GM08714 (cell line): Measurements from ENCODE around the gene CADM2.

Experiments used
- H3K4me3 ChIP-seq: fragments of 200-500 bp; sonication (Bioruptor generic); 2 replicates; pipeline ENCODE4 v1.5.1; 2014; ENCODE audit warnings: mild to moderate bottlenecking, low read length, inconsistent platforms
- ZNF274 ChIP-seq: IDR thresholded peaks from 2 replicates; pipeline ENCODE4 v1.6.1; 2012; ENCODE audit warnings: mild to moderate bottlenecking, low read depth, low read length

Gene CADM2

DNA sequence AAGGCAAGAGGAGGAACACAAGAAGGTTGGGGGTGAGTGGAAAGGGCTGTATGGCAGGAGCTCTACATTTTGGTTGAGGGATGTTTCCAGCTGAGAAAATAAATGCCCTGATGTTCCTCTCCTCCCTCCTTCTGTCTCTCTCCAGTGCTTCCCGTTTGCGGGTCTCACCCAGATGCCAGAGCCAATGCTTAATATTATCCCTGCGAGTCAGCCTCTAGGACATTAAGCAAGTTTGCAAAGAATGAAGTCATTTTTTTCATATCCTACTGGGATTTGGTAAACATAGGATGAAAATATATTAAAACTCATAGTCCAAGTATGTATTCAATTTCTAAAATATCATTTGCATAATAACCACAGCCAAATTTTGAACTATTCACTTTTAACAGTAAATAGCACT, 295.9 kb downstream of the CADM2 start:
- no peak overlapping the region for H3K4me3 ChIP-seq
- no peak for TF ChIP-seq ZNF274

DNA sequence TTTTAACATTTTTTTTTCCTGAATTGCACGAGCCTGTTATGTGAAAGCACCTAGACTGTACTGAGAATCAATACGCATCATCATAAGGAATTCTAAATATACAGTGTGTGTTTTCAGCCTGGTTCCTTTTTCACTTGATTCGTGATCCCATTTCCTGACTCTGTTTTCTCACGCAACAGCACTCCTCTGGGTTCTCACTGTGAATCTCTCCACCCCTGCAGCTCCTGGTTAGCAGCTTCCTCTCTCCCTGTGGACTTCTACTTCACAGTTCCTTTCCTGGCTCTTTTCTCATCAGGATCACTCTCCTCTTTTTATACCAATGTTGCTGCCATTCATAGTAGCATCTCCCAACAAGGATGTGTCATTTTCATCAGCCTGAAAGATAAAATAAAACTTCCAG, 297.2 kb downstream of the CADM2 start:
- no peak for TF ChIP-seq ZNF274
- no peak overlapping the region for H3K4me3 ChIP-seq

DNA sequence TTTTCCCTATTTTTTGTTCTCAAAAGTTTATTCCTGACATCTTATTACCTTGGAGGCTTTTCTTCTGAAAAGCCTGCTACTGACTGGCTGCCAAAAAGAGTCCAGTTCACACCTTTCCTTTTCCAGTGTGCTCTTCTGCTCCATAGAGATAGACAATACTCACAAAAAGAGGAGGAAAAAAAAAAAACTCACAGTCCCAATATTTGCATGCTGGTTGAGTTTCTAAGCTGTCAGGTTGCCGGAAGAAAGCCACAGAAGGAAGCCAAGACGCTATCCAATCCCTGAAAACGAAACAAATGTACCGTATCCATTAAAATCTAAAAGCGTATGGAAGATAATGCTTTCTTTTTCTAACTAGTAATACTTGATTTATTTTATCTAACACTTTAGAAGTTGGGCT, 299.5 kb downstream of the CADM2 start:
- no peak overlapping the region for H3K4me3 ChIP-seq
- TF ChIP-seq ZNF274: no peak

DNA sequence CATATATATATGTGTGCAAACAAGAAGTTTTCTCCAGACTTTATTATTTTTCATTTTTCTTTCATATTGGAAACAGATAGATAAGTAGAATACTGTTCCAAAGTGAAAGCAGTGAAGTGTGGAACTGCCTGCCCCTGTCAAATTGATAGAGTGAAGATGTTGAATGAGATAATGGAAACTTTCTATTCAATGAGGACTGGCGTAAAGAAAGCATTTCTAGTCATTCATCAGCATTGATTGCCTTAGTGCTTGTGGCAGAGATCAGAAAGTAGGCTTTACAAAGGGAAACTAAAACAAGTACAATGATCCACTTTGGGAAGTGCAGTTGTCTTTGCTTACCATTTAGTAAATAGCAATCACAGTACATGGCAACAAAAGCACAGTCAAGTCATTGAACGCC, 300.0 kb downstream of the CADM2 start:
- no peak overlapping the region for H3K4me3 ChIP-seq
- TF ChIP-seq ZNF274: no peak

DNA sequence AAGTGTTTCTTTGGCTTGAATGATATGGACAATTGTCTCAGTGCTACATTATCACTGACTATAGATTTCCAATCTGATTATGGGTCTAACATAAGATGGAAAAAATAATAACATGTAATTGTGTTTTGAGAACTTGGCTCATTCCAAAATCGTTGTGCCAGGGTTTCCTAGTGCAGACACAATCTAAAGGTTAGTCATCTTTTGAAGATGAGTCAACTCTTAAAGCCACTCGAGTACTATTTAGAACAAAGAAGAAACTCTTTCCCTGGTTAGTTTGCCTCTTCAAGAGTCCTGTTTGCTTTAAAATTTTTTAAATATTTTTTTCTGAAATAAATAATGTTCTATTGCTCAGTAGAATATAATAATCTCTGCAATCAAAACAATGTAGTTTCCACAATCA, 301.0 kb downstream of the CADM2 start:
- no peak for TF ChIP-seq ZNF274
- no peak overlapping the region for H3K4me3 ChIP-seq

DNA sequence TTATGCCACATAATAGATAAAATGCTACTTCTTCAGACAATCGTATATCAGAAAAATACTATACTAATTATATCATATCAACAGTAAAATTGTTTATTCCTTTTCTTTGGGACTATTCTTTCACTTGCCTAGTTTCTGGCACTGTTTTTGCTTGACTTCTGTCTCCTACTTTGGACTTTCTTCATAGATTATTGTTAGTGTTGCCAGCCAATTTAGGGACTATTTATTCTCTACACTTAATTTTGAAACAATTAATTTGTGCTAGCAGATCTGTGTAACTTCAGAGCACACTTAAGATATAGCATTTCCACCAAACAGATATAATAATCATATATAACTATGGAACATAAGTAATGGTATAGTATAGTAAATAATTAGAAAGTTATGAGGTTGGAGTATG, 305.6 kb downstream of the CADM2 start:
- TF ChIP-seq ZNF274: no peak
- no peak overlapping the region for H3K4me3 ChIP-seq

DNA sequence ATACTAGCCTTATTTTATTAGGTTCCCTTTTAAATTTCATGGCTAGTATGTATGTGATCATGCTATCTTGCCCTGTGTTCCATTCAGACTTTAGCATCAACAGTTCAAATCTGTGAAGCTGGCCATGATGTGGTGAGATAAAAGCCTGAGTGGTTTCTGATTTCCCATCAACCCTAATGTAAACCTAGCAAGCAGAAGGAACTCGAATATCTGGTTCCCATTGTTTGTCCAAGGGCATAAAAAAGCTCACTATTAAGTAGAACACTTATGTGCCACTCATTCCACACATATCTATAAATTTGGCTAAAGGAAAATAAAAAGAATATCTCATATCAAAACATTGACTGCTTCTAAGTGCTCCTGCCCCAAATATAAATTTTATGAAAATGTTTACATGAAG, 311.7 kb downstream of the CADM2 start:
- TF ChIP-seq ZNF274: no peak
- H3K4me3 ChIP-seq: no peak overlapping the region

DNA sequence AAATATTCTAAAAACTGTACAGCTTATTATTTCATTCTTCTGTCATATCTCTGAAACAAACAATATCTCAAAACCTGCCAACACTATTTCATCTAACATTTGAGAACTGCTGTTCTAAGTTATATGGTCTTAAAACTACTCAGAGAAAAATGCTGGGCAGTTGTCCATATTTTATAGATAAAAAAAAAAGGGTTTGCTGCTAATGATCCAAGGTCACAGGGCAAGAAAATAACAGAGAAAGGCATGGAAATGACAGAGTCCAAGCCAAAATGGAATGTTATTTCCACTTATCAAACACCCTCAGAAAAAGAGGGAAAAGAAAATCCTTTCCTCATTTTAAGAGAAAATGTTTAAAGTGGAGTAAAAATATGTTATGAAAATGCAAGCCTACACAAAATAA, 313.1 kb downstream of the CADM2 start:
- no peak overlapping the region for H3K4me3 ChIP-seq
- TF ChIP-seq ZNF274: no peak

DNA sequence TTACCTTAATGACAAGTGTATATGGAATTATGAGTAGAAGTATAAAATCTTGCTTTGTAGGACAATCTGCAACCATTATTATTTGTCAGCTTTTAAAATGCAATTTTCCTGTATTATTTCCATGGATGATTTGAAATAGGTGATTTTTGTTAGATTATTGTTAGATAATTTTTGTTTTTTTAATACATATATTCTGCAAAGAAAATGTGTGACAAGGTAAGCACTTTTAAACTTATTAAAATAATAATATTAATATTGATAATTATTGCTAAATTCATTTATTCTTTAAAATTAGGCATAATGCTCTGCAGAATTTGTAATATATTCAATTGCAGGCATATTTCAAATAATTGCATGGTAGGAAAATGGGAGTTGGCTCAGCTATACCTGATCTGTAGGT, 329.5 kb downstream of the CADM2 start:
- no peak overlapping the region for H3K4me3 ChIP-seq
- TF ChIP-seq ZNF274: no peak

DNA sequence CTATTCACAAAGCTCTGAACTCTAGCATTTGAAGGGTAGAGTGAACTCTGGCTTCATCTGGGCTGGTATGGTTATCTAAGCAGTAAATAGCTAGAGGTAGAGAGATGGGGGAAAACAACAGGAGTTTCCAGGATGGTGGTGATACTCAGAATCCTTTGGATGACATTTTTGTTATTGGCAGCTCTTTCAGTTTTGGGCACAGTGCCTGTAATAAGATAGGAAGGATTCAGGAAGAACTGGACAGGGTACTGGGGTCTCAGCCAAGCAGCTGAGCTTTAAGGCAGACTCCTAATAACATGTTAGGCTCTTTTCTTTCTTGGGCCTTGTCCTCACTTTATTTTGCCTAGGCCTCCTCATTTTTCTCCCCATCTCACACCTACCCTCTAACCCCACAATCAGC, 338.5 kb downstream of the CADM2 start:
- no peak for TF ChIP-seq ZNF274
- H3K4me3 ChIP-seq: no peak overlapping the region

DNA sequence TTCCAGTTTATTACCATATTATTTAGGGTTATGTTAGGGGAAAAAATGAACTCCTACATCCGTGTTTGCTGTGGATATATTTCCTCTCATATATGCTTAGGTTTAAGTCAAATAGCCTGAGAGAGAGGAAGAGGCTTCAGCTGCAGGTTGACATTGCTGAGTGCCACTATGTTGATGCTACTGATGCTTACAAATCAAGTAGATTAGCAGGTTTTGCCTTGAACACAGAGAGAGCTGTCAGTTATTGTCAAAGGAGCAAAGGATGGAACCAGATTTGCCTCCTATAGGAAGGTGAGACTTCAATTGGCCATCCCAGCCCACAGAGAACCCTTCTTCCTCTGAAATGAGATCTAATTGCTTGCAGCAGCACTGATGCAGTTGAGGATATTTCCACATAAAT, 339.2 kb downstream of the CADM2 start:
- no peak overlapping the region for H3K4me3 ChIP-seq
- TF ChIP-seq ZNF274: no peak

DNA sequence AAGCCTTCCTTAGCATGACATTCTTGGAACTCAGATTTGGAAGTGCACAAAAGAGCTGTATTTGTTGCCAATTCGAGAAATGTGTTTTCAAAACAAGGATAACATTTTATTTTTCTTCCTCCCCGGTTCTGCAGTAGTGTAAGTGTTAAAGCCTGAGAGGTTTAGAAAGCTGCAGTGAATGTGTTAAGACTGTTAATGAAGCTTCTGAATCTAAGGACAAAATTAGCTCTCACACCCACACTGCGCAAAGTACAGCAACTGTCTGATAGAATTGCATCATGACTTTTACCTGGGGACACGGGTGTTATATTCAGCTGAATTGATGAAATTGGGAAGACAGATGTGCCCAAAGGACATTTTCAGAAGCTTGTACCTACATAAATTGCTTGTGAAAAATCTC, 344.4 kb downstream of the CADM2 start:
- no peak overlapping the region for H3K4me3 ChIP-seq
- TF ChIP-seq ZNF274: no peak

DNA sequence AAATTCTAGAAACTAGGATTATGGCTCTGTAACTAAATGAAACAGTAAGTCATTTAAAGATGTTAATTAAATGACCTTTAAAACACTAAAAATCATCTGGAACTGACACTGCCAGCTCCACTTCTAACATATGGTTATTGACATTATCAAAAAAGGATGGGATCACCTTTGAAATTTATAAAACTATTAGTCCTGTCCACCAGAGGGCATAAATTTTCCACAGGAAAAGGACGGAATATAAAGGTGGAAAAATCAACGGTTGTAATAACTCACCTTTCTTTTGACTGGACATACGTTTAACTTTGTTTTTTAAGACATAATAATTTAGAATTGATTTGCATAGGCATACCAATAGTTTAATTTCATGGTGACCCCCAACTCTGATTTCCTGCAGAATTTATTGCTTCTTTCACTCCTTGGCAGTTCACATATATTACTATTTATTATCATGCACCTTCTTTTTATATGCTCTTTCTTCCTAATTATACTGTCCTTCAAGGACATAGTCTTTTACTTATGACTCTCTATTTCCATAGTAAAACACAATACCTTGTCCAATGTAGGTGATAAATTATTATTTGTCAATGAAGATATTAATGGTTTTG, 345.7 kb downstream of the CADM2 start:
- no peak overlapping the region for H3K4me3 ChIP-seq
- TF ChIP-seq ZNF274: no peak

DNA sequence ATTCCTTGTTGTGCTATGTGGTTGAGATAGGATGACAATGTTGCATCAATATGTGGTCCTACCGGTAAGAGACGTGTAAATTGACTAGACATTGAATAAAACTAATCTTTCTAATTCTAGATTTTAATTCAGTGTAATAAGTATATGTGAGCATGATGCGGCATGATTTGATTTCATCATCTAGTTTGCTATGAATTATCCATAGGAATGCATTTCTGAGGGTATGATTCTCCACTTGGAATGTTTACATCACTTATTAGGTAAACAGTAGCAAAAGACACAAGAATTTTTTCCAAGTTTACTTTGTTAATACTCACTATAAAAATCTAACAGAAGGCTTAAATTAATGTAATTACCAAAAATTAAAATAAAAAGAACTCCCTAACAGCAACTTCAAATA, 353.5 kb downstream of the CADM2 start:
- TF ChIP-seq ZNF274: no peak
- H3K4me3 ChIP-seq: no peak overlapping the region

DNA sequence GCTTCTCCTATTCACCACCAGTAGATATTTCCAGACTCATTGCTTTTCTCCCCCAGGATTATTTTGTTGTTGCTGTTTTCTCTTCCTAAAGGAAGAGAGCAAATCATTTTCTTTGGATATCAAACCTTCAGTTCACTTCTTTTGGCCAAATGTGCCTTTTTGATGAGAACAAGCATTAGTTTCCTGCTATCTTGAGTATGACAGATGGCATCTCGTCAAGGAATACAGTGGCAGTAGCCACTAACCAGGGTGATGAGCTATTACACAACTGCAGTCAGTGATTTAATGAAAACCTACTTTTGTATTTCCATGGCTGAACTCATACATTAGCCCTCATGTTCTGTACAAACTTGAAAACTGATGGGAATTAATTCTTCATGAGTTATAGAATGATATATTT, 354.6 kb downstream of the CADM2 start:
- no peak for TF ChIP-seq ZNF274
- H3K4me3 ChIP-seq: no peak overlapping the region

DNA sequence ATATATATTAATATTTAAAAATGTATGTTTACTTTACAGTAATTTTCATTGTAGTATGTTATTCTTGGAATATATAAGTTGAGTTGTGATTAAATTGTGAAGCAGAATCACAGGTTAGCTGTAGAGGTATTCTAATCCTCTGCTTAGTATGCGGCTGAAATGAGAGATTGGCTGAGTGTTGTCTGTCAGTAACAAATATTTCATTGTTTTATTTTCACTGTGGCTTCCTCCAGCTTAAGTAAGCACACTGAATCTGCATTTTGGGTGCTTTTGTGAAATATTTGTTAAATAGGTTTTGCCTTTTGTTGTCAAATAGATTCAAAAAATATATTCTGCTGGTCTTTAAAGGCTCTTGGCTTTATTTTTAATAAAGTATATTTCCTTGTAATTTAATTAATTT, 357.5 kb downstream of the CADM2 start:
- no peak for TF ChIP-seq ZNF274
- no peak overlapping the region for H3K4me3 ChIP-seq
